GM12878 (cell line): ENCODE measurements around the gene UGT1A6. TPM values are rescaled to one million over a fixed set of nuclear protein-coding genes. Genes with fewer than 3 reads are reported as not detected.

Experiments
- ATAC-seq: fragments of 200-7000 bp; cut with Tn5 transposase; 3 replicates; pipeline ENCODE4 v1.9.1; 2020; ENCODE audit warnings: mild to moderate bottlenecking, moderate library complexity
- BruUV-seq: library from RNA; stranded (reverse); fragments of 400-500 nt; replicated peaks from 2 replicates; lab custom pipeline; 2021; lab: Mats Ljungman, UMichigan
- CTCF ChIA-PET: fragments of 300-600 bp; sonication (Branson Sonifier 250); formaldehyde crosslinking; extraction: SDS; loops from one replicate; lab custom pipeline; 2021; ENCODE audit warnings: inconsistent platforms; lab: Yijun Ruan, JAX
- POLR2A ChIA-PET: fragments of 350-600 bp; formaldehyde crosslinking; extraction: SDS; loops from one replicate; lab custom pipeline; 2021; ENCODE audit warnings: inconsistent platforms; lab: Charles Lee
- RAD21 ChIA-PET: fragments of 300-600 bp; sonication (Branson Sonifier 250); formaldehyde crosslinking; loops from one replicate; lab custom pipeline; 2023; ENCODE audit warnings: antibody characterized with exemption; ENCODE audit not compliant: unreplicated experiment; lab: Charles Lee
- SMC1A ChIA-PET: fragments of 300-600 bp; sonication (Branson Sonifier 250); formaldehyde crosslinking; loops from one replicate; lab custom pipeline; 2023; ENCODE audit not compliant: unreplicated experiment, uncharacterized antibody; lab: Charles Lee
- DNase-seq: peaks from one replicate; pipeline ENCODE4 v3.0.0-alpha.2; 2011; ENCODE audit warnings: low read depth, low spot score
- FAIRE-seq: peaks from 3 replicates; lab custom pipeline; 2011; peaks lifted over from hg19 to GRCh38; lab: Jason Lieb, UNC
- H2AFZ ChIP-seq: 2 replicates; pipeline ENCODE4 v1.6.0; 2011; ENCODE audit warnings: low read depth, low read length, control low read depth; ENCODE audit not compliant: control insufficient read depth
- H3K27ac ChIP-seq: 2 replicates; pipeline ENCODE4 v1.5.1; 2011; ENCODE audit warnings: control low read depth; ENCODE audit not compliant: control insufficient read depth, insufficient read depth
- H3K27me3 ChIP-seq, 2 experiments: replicated peaks in 1 of 2; 2 replicates each; pipeline versions ENCODE4 v1.6.0 to v1.6.1; 2011; ENCODE audit warnings: low read length in 1 of 2; ENCODE audit not compliant: control insufficient read depth in 2 of 2, insufficient read depth in 2 of 2
- H3K36me3 ChIP-seq, 2 experiments: 2 replicates each; pipeline ENCODE4 v1.5.1; 2011; ENCODE audit warnings: low read length in 1 of 2; ENCODE audit not compliant: control insufficient read depth in 2 of 2, insufficient read depth in 2 of 2
- H3K4me1 ChIP-seq: 2 replicates; pipeline ENCODE4 v1.6.1; 2011; ENCODE audit warnings: mild to moderate bottlenecking, low read length, moderate library complexity, mixed read lengths; ENCODE audit not compliant: control insufficient read depth, insufficient read depth
- H3K4me2 ChIP-seq: 2 replicates; pipeline ENCODE4 v1.6.0; 2011; ENCODE audit warnings: control low read depth; ENCODE audit not compliant: control insufficient read depth, insufficient read depth
- H3K4me3 ChIP-seq: fragments of 200-600 bp; sonication (generic); 2 replicates; pipeline ENCODE4 v1.5.1; 2016
- H3K79me2 ChIP-seq: 2 replicates; pipeline ENCODE4 v1.6.0; 2011; ENCODE audit warnings: low read length; ENCODE audit not compliant: control insufficient read depth, insufficient read depth
- H3K9ac ChIP-seq: 2 replicates; pipeline ENCODE4 v1.8.0; 2011; ENCODE audit warnings: low read length, control low read depth, mixed read lengths; ENCODE audit not compliant: control insufficient read depth, insufficient read depth
- H3K9me3 ChIP-seq: replicated peaks from 3 replicates; pipeline ENCODE4 v1.5.1; 2011; ENCODE audit warnings: mild to moderate bottlenecking, low read length; ENCODE audit not compliant: control insufficient read depth, insufficient read depth
- H4K20me1 ChIP-seq: 2 replicates; pipeline ENCODE4 v1.6.0; 2011; ENCODE audit not compliant: control insufficient read depth, insufficient read depth
- ATF3 ChIP-seq: IDR thresholded peaks from 2 replicates; pipeline ENCODE4 v1.6.1; 2011; ENCODE audit warnings: low read depth, mild to moderate bottlenecking, low read length, moderate library complexity, borderline replicate concordance; ENCODE audit errors: extremely low read depth
- CREM ChIP-seq: IDR thresholded peaks from 2 replicates; pipeline ENCODE4 v1.6.1; 2014; ENCODE audit warnings: antibody characterized with exemption, low read depth
- HCFC1 ChIP-seq: fragments of 150-350 bp; IDR thresholded peaks from 2 replicates; pipeline ENCODE4 v1.6.1; 2014; ENCODE audit warnings: low read length
- IRF5 ChIP-seq: fragments of 450-650 bp; IDR thresholded peaks from 2 replicates; pipeline ENCODE4 v1.6.1; 2017; ENCODE audit warnings: borderline replicate concordance
- KAT2A ChIP-seq: conservative IDR thresholded peaks from 2 replicates; pipeline ENCODE4 v1.6.1; 2011; ENCODE audit warnings: low read depth, low read length; ENCODE audit not compliant: control insufficient read depth
- MTA2 ChIP-seq: fragments of 450-650 bp; IDR thresholded peaks from 2 replicates; pipeline ENCODE4 v1.6.1; 2016; ENCODE audit warnings: low read depth, mild to moderate bottlenecking, moderate library complexity
- NR2C2 ChIP-seq: IDR thresholded peaks from 2 replicates; pipeline ENCODE4 v1.6.1; 2011; ENCODE audit warnings: borderline replicate concordance, low read depth; ENCODE audit not compliant: control insufficient read depth, insufficient read length
- SUPT20H ChIP-seq: IDR thresholded peaks from 2 replicates; pipeline ENCODE4 v1.6.1; 2011; ENCODE audit warnings: low read depth, mild to moderate bottlenecking, low read length, moderate library complexity, borderline replicate concordance; ENCODE audit not compliant: control insufficient read depth
- ZNF217 ChIP-seq: fragments of 450-650 bp; IDR thresholded peaks from 2 replicates; pipeline ENCODE4 v1.6.1; 2017; ENCODE audit warnings: antibody characterized with exemption, mild to moderate bottlenecking
- WGBS: methylation state at CpG from one replicate; pipeline ENCODE4 v1.1.6; 2016; ENCODE audit warnings: low lambda C conversion rate; ENCODE audit not compliant: insufficient replicate concordance, insufficient coverage; ENCODE audit errors: missing lambda C conversion rate; 5-methylcytosine and 5-hydroxymethylcytosine counted together
- in situ Hi-C: fragments of 300-500 bp; cut with MboI; formaldehyde crosslinking; loops from 9 replicates; pipeline ENCODE4 v1.14.3; 2018; ENCODE audit warnings: mixed read lengths
- intact Hi-C: fragments of 100-400 bp; cut with micrococcal nuclease; formaldehyde crosslinking; loops from one replicate; pipeline ENCODE4 v1.14.2; 2022; ENCODE audit not compliant: unreplicated experiment
- polyA plus RNA-seq, 11 experiments: library from polyadenylated mRNA; depleted of rRNA in 4 of 11; unstranded in 6 of 11; stranded (reverse) in 5 of 11; fragments of >200 nt; fragmentation: Nextera tagmentation in 4 of 11; fragmentation: Illumina TruSeq in 1 of 11; extraction: Ambion mirVana in 4 of 11; extraction: Trizol in 1 of 11; gene quantifications; 1 replicate in 1 of 11; 2 replicates in 10 of 11; pipeline versions ENCODE4 v1.2.1 to v1.2.3, GENCODE V29; 2011 to 2016; ENCODE audit warnings: inconsistent platforms in 2 of 11, missing spikeins in 2 of 11, low read depth in 1 of 11
- total RNA-seq, 4 experiments: library from RNA; depleted of rRNA in 3 of 4; stranded (reverse); fragments of >200 nt in 3 of 4; fragmentation: Illumina TruSeq in 1 of 4; extraction: Trizol in 1 of 4; gene quantifications; 2 replicates each; pipeline versions ENCODE4 v1.2.1 to v1.2.3, GENCODE V29; 2013 to 2021

UGT1A6 gene
- total and polyA plus RNA-seq, 10 of the 15 experiments (the other 5 are each of a cell fraction or from before 2014, with no cell fraction given): not detected

- TF ChIP-seq CREM (no peak), ATF3 (no peak), MTA2 (no peak), IRF5 (no peak), NR2C2 (no peak), HCFC1 (no peak), SUPT20H (no peak), ZNF217 (no peak), KAT2A (no peak)
- TF ChIP-seq, all 136 proteins: peak for 0
- BruUV-seq: no TSS peak
- no peak overlapping the region for H2AFZ ChIP-seq
- intact Hi-C loops: no loop called here
- no peaks in the 10 kb centered on the region for H3K36me3 ChIP-seq
- in situ Hi-C loops: no loop called here
- SMC1A ChIA-PET: interaction anchor here (1.0 kb wide), 1 partner anchor 8 kb away, joined by 3 read pairs; no protein-coding TSS in a partner anchor
- no peak overlapping the region for H3K9ac ChIP-seq
- no peak overlapping the region for H3K4me2 ChIP-seq
- POLR2A ChIA-PET: no interaction called here
- FAIRE-seq (no peak), ATAC-seq (no peak), DNase-seq (no peak)
- H3K9me3 ChIP-seq: no peaks in the 10 kb centered on the region
- CTCF ChIA-PET: no interaction called here
- H4K20me1 ChIP-seq: no peaks in the 10 kb centered on the region
- no peak overlapping the region for H3K4me3 ChIP-seq
- no peak overlapping the region for H3K27ac ChIP-seq
- H3K79me2 ChIP-seq: no peaks in the 10 kb centered on the region
- no peaks in the 10 kb centered on the region for H3K4me1 ChIP-seq
- RAD21 ChIA-PET: no interaction called here
- H3K27me3 ChIP-seq: no peaks in the 10 kb centered on the region; a peak in 3 of 4 replicates
- WGBS: 14% methylated on average over 3 of the region's 3 CpGs
Measured at GRCh38 chr2:233821196-233821595, 128.5 kb downstream of the UGT1A6 start.
